ENCODE data around the gene CMSS1.

CMSS1 gene

DNA sequence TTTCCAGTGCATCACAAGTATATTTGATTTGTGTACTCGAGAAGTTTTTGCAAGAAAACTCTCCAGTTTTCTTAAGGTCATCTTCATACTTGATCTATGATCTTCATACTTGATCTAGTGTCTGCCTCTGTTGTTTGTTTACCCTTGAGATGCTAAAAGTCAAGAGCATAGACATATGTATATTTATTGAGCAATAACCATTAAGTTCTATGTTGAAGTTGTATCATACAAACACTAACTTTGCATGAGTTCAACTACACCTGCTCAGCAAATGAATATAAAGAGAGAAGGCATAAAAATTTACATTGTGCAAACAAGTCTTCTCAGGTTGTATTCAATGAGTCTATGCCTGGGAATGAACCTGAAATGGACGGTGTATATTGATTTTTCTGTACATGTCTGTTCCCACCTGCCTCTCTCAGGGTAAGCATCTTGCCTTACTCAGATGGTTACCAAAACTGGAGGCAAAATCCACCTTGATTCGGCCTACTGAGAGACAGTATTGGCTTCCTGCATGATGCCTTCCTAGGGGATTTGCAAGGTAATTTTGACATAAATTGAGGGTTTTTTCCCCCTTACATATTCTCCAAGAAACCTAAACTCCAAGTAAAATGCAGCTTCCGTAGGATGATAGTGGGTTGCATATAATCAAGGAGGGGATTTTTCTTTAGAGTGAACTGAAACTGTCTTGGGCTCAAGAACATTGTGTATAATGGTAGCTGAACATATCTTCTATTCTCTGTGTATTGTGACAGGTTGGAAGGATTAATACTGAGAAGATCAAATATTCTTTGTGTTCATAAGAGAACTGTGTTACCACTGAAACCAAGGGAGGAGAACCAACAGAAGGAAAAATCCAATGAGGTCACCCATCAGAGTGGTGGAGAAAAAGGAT lies 186.2 kb downstream of the CMSS1 start:
- no peak for DNase-seq

DNA sequence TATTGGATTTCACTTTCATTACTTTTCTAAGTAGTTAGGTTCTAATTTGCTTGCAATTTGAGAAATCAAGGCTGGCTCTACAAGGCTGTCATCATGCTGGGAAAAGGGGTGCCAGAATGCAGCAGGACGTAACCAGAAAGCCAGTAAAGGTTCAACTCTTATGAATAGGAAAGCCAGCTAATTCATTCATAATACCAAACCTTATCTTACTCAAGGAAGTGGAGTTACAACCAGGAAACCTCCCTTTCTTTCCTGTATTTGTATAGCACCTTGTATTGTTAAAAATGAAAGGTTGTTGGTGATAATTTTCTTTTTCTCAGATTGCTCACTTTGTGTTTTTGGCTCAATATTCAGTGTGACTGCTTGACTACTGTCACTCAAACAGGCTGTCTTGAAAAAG lies 187.3 kb downstream of the CMSS1 start:
- DNase-seq = no peak

DNA sequence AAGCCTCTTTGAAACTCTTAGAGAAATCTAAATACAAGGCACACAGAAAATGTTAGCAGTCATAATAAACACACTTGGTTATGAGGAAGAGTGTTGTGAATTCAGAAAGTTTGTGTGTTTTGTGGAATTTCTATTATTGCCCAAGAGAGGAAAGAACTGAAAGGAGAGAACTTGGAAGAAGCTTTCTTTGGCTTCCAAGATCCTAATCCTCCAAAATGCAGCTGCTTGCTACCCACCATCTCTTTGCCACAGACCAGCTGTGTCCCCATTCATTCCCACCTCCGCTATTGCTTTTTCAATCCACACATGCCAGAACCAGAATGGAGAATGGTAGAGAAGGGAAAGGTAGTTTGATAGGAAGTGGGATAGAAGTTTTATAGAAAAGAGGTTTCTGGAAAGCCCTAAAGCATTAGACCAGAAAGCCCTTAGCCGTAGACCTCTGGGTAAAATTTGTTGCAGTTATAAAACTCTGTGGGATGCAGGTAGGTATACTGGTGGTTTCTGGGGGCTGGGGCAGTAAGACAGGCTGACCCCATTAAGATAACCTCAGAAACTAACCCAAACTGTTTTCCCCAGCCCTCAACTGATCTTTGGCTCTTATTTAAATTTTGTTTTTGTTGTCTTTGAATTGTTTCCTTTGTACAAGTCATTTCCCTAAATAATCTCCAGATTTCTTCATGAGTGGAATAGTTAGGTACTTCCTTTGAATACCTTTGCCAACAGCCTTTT lies 188.2 kb downstream of the CMSS1 start:
- DNase-seq = no peak

DNA sequence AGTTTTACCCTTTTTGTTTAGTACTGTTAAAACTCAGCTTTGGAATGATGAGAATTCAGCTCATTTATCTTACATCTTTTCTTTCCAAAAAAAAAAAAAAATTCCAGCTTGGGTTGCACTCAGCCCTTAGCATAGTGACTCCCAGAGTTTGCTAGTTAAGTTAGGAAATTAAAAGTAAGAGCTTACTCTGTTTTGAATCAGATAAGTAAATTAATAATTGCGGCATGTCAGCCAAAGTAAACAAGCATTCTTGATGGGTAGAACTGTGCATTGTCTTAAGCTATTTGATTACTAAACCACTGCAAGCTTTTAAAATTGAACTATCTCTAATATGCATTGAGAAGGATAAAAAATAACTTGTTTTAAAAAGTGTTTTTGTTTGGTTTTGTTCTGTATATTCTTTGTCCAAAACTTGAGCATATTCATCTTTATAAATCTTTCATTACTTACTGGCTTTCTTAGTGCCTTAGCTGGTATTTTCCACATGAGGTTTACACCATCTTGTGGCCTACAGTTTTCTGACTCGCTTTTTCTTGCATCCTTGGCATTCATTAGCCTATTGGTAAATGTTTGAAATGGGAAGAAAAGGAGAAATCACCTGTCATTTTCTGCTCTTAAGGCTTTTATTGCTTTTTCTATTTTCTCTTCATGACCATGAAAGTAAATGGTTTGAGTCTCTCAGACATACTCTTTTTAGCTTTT lies 189.1 kb downstream of the CMSS1 start:
- DNase-seq = no peak

DNA sequence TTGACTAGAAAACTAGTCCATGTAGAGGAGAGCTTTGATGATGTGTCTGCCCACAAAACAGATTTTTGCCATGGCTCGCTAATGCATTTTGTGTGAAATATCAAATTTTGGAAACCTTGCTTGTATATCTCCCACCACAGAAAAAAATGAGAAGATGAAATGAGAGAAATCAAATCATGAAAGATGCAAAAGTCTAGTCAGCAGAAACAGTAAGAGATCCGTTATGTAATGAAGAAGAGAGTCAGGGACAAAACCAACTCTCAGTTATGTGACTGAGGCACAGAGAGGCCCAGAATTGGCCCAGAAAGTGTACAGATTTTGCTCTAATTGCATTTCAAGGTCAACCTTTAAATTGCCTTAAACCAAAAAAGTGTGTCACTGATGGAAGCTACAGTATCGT lies 189.7 kb downstream of the CMSS1 start:
- DNase-seq = no peak

DNA sequence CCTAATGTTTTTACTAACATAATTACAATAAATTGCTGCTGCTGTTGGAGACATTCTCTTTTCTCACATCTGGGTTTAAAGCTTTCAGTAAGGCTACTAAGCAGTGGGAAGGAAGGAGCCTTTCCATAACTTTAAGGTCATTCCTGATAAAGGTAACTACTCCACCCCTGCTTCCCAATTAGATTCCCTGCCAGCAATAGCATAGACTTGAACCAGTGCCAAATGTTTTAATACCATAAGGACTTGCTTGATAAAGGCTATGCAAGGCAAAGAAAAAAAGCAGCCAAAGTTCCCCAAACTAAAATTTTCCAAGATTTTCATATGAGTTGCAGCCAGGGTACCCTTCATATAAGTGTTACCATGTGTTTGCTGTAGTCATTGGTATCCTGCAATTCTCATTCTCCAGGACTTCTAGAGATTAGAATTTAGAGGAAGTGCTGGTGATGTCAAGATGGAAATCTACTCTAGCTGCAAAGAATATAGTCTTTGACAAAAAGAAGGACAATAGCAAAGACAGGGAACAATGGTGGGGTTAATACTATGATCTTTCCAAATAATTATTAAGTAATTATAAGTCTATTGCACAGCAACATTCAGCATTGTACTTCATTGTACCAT lies 190.5 kb downstream of the CMSS1 start:
- DNase-seq = no peak

DNA sequence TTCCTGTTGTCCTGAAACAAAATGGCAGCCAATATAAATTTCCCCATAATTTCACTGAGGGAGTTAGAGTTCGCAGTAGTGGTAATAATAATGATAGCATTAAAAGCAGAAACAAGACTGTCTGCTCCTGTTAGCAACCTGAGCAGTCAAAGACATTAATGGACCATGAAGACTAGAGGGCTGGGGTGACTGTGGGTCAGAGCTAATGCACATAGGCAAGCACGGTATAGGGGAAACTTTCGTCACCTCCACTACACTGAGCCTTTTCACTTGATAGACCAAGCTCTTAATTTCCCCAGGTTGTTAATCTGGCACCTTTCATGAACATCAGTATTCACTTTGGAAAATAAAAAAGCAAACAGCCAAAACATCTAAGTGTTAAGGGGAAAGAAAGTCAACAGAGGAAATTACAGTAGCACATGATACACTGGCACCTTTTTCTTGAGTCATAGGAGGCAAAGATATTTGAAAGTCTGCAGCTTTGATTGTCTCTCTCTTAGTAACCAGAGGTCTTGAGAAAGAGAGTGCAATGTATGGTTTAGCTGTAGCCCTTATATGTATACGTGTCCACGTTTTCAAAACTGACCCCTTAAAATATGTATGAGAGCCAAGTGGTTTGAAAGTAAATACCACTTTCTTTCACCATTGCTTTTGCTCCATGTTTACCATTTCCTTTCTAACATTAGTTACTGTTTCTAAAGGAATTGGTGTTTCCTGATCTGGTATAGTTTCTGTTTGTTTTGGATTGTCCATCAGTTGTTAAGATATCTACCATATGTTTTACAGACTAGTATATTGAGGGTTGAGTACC lies 191.8 kb downstream of the CMSS1 start:
- DNase-seq = no peak

DNA sequence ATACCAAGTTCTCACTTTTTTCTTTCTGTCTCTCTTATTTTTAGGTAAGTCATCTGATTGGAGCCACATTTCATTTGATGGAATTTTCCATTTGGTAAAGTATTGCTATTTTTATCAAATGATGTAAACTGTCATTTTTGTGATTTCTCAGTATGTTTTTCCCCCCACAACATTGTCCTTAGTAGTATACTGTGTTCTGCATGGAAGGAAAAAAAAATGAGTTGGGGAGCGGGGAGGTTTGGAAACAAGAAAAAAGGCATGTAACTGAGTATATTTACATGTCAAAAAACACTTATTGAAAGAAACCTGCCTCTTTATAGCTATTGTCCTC lies 192.4 kb downstream of the CMSS1 start:
- DNase-seq = no peak

DNA sequence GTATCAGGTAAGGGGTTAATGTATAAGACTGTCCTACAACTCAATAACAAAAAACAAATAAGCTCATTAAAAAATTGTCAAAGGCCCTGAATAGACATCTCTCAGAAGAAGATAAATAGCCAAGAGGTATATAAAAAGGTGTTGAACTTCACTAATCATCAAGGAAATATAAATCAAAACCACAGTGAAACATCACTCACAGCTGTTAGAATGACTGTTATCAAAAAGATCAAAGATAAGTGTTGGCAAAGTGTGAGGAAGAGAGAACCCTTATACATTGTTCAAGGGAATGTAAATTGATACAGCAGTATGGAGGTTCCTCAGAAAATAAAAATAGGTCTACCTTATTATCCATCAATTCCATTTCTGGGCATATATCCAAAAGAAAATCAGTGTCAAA lies 201.1 kb downstream of the CMSS1 start:
- no peak for DNase-seq

DNA sequence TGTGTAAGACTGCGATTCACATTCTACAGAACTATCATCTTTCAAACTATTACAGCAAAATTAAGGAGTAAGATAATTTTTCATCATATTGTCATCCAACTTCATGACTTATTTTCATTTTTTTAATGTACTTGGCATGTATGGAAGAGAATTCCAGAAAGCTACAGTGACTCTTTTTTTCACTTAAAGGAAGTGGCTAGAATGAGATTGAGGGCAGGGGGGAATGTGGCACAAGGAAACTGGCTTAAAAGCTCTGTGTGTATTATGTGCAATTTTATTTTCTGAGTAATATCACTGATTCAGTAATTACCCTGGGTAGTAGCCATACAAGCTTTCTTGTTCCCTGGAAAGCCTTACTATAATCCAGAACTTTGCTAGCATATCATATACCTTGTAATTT lies 202.1 kb downstream of the CMSS1 start:
- DNase-seq = no peak

DNA sequence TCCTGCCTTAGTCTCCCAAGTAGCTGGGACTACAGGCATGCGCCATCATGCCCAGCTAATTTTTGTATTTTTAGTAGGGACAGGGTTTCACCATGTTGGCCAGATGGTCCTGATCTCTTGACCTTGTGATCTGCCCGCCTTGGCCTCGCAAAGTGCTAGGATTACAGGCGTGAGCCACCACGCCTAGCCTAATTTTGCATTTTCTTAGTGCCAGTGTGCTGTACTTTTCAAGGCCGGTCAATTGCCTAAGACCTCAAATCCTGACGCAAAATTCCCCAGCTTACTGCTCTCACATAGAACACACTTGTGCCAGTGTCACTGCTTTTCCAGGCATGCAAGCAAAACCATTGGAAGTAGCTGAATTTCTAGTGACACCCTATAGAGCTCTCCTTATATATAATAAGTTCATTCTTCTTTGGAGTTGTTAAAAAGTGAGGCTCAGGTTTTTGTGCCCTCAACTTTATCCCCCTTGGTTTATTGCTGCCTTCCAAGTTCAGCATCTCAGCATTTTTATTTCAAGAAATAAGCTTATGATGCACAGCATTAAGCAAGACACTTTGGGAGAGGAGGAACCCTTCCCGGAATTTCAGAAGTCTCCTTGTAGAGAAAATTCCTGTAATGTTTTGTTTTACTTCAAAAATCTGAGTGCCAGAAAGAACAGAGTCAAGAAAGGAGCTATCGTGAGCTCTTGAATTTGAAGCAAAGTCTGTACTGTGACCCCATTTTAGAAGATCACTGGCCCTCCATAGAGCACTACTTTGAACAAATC lies 203.4 kb downstream of the CMSS1 start:
- no peak for DNase-seq

DNA sequence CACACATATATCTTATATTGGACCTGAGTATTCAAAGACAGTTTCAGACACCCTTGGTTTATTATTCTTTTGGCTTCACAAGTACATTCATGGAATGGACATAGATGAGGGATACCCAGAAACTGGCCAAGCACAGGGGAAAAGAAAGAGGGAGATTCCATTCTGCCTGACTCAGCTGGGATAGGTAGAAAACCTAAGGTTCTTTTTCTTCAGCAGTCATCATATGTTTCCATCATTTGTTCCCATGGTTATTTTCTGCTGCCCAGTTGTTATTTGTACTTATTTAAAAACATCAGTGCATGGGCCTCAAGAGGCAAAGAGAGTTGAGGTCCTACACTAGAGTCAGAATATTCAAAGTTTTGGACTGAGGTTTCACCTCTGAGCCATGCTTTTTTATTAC lies 204.8 kb downstream of the CMSS1 start:
- no peak for DNase-seq

DNA sequence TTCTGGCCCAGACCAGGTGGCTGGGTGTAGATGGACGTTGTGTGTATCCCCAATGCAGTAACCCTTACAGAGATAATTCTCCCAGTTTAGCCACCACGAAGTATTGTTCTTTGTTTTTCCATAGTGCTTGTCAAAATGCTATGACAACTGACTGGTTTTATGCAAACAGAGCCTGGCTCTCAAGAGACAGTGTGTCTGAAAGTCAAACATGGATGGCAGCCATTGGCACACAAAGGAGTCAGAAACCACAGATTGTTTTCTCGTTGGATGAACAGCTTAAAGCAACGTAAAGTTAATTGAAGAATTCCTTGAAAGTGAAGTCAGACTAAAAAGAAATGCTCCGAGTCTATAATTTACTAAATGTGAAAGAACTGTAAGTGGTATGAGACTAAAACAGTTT lies 205.5 kb downstream of the CMSS1 start:
- DNase-seq = no peak

DNA sequence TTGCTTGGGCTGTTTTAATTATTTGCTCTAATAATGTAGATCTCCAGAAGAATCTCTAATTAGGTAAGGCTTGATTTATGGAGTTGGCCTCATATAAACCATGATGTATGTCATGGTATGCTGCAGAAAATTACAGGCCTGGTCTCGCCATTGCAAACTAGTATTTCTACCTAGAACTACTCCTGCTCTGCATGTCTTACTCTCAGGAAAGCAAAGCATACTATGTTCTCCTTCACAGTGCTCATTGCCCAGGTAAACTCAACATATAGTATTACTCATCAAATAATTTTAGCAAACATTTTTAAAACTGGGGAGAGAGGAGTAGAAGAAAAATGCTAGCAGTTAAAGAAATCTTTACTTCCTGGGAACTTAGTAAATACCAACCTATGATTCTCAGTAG lies 205.9 kb downstream of the CMSS1 start:
- no peak for DNase-seq

DNA sequence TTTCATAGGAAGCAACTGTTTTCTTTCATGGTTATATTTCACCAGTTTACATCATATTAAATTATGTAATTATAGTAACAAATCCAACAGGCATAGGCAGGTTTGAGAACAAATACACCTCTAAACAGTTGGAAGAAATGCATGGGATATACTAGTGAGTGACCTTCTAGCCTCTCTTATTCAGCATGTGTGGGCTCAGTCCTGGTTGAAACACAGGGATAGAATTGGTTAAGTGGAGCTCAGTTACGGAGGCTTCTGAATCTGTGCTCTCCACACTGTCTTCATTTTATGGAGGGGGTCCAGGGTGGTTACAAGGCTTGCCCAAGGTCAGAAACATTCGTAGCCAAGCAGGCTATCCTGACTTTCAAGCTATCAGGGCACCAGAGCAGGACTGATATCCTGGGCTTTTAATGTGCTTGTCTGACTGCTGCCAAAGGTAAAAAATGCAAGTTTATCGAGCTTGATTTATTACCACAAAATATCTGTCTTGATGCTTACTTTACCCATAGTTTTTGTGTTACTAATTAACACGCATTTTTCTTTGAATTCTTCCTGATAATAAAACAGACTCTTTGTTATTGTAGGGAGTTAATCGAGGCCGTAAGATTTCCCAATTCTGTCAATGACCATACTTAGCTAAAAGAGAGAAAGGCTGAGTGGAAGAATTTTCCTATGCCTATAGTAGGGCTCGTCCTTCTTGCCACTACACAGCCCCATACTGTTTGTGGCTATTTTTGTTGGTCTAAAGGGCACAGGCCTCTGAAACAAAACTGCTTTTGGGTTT lies 207.1 kb downstream of the CMSS1 start:
- DNase-seq = no peak

DNA sequence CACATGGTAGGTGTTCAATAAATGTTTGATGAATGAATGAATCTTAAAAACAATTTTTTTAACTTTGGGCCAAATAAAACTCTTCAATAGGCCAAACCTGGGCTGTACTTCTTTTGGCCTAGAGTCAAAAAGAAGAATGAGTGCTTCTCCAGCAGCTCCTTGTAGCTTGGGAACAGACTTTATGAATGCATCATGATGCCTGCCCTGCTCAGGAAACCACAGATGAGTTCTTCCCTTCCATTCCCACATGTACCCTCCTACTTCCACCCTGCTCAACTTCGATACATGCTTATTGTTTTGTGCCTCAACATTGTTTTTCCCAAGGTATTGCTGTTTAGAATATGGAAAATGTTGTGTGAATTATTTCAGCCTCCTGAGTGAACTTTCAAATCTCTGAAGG lies 209.7 kb downstream of the CMSS1 start:
- no peak for DNase-seq

DNA sequence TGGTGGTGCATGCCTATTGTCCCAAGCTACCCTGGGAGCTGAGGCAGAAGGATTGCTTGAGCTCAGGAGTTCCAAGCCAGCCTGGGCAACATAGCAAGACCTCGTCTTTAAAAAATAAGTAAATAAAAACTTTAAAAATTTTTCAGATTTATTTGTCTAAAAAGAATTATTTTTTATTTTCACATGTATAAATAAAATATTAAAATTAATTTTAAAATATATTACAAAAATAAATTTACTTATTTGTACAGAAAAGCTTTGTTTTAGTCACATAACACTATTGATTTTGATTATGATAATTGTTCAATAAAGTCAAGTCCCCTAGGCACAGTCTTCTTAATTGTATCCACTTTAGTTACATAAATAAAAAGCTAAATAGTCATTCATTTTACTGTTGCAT lies 211.4 kb downstream of the CMSS1 start:
- no peak for DNase-seq

DNA sequence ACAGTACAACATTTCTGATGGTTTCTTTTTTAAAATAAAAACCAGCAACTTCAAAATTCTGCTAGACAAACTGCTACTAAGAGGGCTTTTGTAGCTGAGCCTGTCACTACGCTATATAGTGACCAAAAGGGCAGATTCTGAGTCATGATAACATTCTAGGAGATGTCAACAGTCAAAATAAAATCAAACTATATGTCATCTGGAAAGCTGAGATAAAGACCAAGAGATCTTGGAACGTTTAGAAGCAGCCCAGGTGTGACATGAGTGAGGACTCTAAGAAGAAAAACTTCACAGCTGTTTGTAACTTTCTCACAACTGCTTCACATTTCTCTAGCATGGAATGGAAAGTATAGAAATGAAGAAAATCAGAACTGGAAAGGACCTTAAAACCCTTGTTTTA lies 212.0 kb downstream of the CMSS1 start:
- no peak for DNase-seq

DNA sequence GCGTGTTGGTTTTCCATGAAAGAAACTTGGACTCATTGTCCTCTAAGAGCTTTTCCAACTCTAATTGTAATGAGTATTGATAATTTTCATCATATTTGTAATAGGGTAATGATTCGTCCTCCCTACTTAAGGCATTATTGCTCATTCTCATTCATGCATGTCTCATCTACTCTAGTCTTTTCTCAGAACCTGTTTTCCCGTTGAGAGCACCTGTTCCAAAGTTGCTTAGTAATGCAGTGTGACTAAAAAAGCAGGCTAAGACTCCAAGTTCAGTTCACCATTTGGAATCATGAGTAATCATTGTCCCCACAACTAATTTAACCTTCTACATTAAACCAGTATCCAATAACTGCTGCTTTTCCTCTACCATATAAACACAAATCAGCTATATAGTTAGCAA lies 212.7 kb downstream of the CMSS1 start:
- no peak for DNase-seq

DNA sequence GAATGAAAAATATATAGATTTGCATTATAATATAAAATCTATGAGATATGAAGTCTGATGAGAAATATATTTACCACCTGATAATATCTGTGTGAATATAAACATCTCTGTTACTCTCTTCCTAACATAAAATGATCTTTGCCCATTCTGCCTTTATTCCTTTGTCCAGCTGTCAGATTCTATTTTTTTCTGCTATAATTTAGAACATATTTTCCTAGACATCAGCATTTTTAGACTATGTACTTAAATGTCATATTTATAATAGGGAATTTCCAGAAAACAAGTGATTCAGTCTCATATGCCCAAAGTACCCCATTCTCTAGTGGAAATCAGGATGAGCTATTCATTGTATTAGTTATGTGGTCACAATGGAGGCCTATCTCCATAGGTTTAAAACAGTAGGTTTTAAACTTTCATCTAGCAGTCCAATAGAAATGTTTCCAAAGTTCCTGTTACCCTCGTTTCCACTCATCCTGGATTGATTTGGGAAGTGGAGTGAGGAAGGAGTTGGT lies 213.3 kb downstream of the CMSS1 start:
- no peak for DNase-seq

DNA sequence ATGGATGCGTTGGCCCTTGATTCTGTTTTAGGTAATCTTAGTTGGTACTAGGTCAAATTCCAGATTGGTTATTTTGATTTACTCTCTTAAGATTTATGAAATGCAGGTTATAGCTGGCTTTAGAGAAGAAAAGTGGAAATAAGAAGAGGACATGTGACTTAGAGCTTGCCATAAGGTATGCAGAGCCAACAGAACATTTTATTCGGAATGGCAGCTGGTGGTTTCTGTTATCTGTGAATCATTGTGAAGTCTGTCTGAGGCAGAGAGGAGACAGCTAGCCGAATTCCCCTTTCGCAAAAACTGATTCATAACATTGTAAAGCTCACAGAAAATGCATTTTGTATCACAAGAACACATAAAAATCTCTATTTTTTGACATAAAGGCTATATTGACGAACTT lies 214.6 kb downstream of the CMSS1 start:
- no peak for DNase-seq

Data from islet precursor cell (in vitro differentiated cells).